ENCODE measurements around the gene PELO.

- TF ChIP-seq, protein P1, sequence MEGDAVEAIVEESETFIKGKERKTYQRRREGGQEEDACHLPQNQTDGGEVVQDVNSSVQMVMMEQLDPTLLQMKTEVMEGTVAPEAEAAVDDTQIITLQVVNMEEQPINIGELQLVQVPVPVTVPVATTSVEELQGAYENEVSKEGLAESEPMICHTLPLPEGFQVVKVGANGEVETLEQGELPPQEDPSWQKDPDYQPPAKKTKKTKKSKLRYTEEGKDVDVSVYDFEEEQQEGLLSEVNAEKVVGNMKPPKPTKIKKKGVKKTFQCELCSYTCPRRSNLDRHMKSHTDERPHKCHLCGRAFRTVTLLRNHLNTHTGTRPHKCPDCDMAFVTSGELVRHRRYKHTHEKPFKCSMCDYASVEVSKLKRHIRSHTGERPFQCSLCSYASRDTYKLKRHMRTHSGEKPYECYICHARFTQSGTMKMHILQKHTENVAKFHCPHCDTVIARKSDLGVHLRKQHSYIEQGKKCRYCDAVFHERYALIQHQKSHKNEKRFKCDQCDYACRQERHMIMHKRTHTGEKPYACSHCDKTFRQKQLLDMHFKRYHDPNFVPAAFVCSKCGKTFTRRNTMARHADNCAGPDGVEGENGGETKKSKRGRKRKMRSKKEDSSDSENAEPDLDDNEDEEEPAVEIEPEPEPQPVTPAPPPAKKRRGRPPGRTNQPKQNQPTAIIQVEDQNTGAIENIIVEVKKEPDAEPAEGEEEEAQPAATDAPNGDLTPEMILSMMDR (IDR thresholded peaks at IDR 0.05; ENCODE audit: insufficient read depth, low read length, poor library complexity, severe bottlenecking): no peak
- TF ChIP-seq EZH2phosphoT487 (conservative IDR thresholded peaks at IDR 0.05; ENCODE audit: low read length): no peak
Measured at GRCh38 chr5:52786391-52786790, 1.3 kb upstream of the PELO start.
